HepG2 (cell line): Measurements from ENCODE around the gene SEMA3F.
A peak's percentile ranks its signal among the peaks of the same experiment; 100 is the strongest.

Source experiments
- ELF4 ChIP-seq: sonication (generic); formaldehyde crosslinking; IDR thresholded peaks from 2 replicates; pipeline ENCODE4 v1.5.0; 2020; ENCODE audit warnings: missing genetic modification reagents, mild to moderate bottlenecking, moderate library complexity, borderline replicate concordance
- EP300 ChIP-seq, 3 experiments: sonication (generic) in 1 of 3; formaldehyde crosslinking in 1 of 3; IDR thresholded peaks; 2 replicates each; pipeline versions ENCODE4 v1.5.1 to v1.6.1; 2011 to 2020; ENCODE audit warnings: low read depth in 2 of 3, low read length in 2 of 3, borderline replicate concordance in 1 of 3, improper control_type of control experiment in 1 of 3, mild to moderate bottlenecking in 1 of 3, missing genetic modification reagents in 1 of 3, moderate library complexity in 1 of 3
- FIP1L1 ChIP-seq: fragments of 200-400 bp; formaldehyde crosslinking; IDR thresholded peaks from 2 replicates; pipeline ENCODE4 v1.6.1; 2018; ENCODE audit warnings: low read depth, mild to moderate bottlenecking, low read length, moderate library complexity, borderline replicate concordance; ENCODE audit not compliant: insufficient read depth
- IKZF4 ChIP-seq: sonication (generic); formaldehyde crosslinking; IDR thresholded peaks from 2 replicates; pipeline ENCODE4 v1.5.1; 2020; ENCODE audit warnings: borderline replicate concordance, mild to moderate bottlenecking, low read depth, missing genetic modification reagents; ENCODE audit errors: not compliant biosample characterization
- MAF1 ChIP-seq: sonication (generic); formaldehyde crosslinking; IDR thresholded peaks from 2 replicates; pipeline ENCODE4 v1.5.0; 2020; ENCODE audit warnings: missing genetic modification reagents, borderline replicate concordance
- POLR2A ChIP-seq, 2 experiments: IDR thresholded peaks; 2 replicates each; pipeline ENCODE4 v1.6.1; 2011; ENCODE audit warnings: low read depth in 2 of 2, low read length in 2 of 2, mild to moderate bottlenecking in 1 of 2, moderate library complexity in 1 of 2; ENCODE audit not compliant: insufficient read depth in 1 of 2
- POLR2AphosphoS5 ChIP-seq: IDR thresholded peaks from 2 replicates; pipeline ENCODE4 v1.6.1; 2012; ENCODE audit warnings: low read depth, low read length
- TRIM24 ChIP-seq: sonication (generic); formaldehyde crosslinking; IDR thresholded peaks from 2 replicates; pipeline ENCODE4 v1.8.0; 2022; ENCODE audit warnings: mild to moderate bottlenecking, missing genetic modification reagents
- TF ChIP-seq, protein P1 (sequence below): sonication (generic); formaldehyde crosslinking; IDR thresholded peaks from 2 replicates; pipeline ENCODE4 v1.8.1; 2023; ENCODE audit warnings: mild to moderate bottlenecking, missing genetic modification reagents
- TF ChIP-seq, protein P2 (sequence below): sonication (generic); formaldehyde crosslinking; IDR thresholded peaks from 2 replicates; pipeline ENCODE4 v1.5.0; 2020; ENCODE audit warnings: mild to moderate bottlenecking, missing genetic modification reagents, moderate library complexity
- TF ChIP-seq, protein P3 (sequence below): sonication (generic); formaldehyde crosslinking; IDR thresholded peaks from one replicate; pipeline ENCODE4 v1.5.1; 2020; ENCODE audit warnings: mild to moderate bottlenecking, missing genetic modification reagents; ENCODE audit errors: not compliant biosample characterization
- TF ChIP-seq, protein P4 (sequence below): sonication (generic); formaldehyde crosslinking; IDR thresholded peaks from 2 replicates; pipeline ENCODE4 v1.8.1; 2023; ENCODE audit warnings: missing genetic modification reagents, inconsistent platforms, borderline replicate concordance
- TF ChIP-seq, protein P5 (sequence below): sonication (generic); formaldehyde crosslinking; IDR thresholded peaks from 2 replicates; pipeline ENCODE4 v1.4.0; 2020; ENCODE audit warnings: missing genetic modification reagents
- TF ChIP-seq, protein P6 (sequence below): sonication (generic); formaldehyde crosslinking; IDR thresholded peaks from 2 replicates; pipeline ENCODE4 v1.4.0; 2020; ENCODE audit warnings: missing genetic modification reagents

DNA sequence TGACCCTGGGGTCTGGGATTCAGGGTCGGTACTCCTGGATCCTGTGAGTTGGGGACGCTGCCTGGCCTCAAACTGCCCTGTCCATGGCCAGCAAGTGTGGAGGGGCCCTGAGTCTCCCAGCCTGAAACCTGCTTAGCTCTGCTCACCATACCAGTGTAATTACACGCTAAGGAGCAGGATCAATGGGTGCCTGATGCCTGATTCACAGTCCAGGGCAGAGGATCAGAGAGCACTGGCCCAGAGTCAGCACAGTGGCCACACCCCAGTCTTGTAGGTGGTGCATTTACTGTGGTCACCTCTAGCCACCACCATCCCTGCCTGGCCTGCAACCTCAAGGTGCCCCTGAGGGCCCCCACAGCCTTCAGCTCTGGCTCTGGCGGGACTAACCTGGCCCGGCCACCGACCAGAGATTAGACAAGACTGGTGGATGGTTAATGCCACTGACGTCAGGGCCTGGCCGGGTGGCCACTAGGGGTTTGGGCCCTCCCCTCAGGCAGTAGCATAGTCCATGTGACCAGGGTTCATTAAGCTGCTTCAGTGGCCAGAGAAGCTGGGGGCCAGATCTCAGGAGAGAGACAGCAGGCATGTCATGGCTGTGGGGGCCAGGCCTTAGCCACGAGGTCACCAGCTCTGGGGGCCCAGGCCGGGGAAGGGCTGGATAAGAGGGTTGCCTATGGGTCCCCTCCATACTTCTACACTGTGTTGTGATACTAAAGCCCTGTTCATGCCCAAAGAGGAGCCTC lies 46.6 kb downstream of the SEMA3F start:
- TF ChIP-seq POLR2AphosphoS5 (peak; percentile 79), TRIM24 (CRISPR knock-in tag) (no peak), ELF4 (no peak), POLR2A (IDR thresholded peaks at IDR 0.05; ENCODE audit: insufficient read depth in 1 of 2, low read depth in 2 of 2, low read length in 2 of 2) (peak in 1 of 2 experiments; percentile 69; a peak in 2 of 4 replicates), EP300 (IDR thresholded peaks at IDR 0.05; ENCODE audit: low read depth in 2 of 2, low read length in 2 of 2) (no peak), EP300 (CRISPR knock-in tag; IDR thresholded peaks at IDR 0.05; ENCODE audit: borderline replicate concordance) (no peak), FIP1L1 (no peak), MAF1 (CRISPR knock-in tag) (no peak), IKZF4 (no peak)
- TF ChIP-seq, protein P1, sequence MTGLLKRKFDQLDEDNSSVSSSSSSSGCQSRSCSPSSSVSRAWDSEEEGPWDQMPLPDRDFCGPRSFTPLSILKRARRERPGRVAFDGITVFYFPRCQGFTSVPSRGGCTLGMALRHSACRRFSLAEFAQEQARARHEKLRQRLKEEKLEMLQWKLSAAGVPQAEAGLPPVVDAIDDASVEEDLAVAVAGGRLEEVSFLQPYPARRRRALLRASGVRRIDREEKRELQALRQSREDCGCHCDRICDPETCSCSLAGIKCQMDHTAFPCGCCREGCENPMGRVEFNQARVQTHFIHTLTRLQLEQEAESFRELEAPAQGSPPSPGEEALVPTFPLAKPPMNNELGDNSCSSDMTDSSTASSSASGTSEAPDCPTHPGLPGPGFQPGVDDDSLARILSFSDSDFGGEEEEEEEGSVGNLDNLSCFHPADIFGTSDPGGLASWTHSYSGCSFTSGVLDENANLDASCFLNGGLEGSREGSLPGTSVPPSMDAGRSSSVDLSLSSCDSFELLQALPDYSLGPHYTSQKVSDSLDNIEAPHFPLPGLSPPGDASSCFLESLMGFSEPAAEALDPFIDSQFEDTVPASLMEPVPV, result 0 out of 2 replicates have a peak, but pooled peaks have one; percentile 9
- TF ChIP-seq, protein P2, sequence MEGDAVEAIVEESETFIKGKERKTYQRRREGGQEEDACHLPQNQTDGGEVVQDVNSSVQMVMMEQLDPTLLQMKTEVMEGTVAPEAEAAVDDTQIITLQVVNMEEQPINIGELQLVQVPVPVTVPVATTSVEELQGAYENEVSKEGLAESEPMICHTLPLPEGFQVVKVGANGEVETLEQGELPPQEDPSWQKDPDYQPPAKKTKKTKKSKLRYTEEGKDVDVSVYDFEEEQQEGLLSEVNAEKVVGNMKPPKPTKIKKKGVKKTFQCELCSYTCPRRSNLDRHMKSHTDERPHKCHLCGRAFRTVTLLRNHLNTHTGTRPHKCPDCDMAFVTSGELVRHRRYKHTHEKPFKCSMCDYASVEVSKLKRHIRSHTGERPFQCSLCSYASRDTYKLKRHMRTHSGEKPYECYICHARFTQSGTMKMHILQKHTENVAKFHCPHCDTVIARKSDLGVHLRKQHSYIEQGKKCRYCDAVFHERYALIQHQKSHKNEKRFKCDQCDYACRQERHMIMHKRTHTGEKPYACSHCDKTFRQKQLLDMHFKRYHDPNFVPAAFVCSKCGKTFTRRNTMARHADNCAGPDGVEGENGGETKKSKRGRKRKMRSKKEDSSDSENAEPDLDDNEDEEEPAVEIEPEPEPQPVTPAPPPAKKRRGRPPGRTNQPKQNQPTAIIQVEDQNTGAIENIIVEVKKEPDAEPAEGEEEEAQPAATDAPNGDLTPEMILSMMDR (CRISPR knock-in tag), result peak; percentile 52
- TF ChIP-seq, protein P3, sequence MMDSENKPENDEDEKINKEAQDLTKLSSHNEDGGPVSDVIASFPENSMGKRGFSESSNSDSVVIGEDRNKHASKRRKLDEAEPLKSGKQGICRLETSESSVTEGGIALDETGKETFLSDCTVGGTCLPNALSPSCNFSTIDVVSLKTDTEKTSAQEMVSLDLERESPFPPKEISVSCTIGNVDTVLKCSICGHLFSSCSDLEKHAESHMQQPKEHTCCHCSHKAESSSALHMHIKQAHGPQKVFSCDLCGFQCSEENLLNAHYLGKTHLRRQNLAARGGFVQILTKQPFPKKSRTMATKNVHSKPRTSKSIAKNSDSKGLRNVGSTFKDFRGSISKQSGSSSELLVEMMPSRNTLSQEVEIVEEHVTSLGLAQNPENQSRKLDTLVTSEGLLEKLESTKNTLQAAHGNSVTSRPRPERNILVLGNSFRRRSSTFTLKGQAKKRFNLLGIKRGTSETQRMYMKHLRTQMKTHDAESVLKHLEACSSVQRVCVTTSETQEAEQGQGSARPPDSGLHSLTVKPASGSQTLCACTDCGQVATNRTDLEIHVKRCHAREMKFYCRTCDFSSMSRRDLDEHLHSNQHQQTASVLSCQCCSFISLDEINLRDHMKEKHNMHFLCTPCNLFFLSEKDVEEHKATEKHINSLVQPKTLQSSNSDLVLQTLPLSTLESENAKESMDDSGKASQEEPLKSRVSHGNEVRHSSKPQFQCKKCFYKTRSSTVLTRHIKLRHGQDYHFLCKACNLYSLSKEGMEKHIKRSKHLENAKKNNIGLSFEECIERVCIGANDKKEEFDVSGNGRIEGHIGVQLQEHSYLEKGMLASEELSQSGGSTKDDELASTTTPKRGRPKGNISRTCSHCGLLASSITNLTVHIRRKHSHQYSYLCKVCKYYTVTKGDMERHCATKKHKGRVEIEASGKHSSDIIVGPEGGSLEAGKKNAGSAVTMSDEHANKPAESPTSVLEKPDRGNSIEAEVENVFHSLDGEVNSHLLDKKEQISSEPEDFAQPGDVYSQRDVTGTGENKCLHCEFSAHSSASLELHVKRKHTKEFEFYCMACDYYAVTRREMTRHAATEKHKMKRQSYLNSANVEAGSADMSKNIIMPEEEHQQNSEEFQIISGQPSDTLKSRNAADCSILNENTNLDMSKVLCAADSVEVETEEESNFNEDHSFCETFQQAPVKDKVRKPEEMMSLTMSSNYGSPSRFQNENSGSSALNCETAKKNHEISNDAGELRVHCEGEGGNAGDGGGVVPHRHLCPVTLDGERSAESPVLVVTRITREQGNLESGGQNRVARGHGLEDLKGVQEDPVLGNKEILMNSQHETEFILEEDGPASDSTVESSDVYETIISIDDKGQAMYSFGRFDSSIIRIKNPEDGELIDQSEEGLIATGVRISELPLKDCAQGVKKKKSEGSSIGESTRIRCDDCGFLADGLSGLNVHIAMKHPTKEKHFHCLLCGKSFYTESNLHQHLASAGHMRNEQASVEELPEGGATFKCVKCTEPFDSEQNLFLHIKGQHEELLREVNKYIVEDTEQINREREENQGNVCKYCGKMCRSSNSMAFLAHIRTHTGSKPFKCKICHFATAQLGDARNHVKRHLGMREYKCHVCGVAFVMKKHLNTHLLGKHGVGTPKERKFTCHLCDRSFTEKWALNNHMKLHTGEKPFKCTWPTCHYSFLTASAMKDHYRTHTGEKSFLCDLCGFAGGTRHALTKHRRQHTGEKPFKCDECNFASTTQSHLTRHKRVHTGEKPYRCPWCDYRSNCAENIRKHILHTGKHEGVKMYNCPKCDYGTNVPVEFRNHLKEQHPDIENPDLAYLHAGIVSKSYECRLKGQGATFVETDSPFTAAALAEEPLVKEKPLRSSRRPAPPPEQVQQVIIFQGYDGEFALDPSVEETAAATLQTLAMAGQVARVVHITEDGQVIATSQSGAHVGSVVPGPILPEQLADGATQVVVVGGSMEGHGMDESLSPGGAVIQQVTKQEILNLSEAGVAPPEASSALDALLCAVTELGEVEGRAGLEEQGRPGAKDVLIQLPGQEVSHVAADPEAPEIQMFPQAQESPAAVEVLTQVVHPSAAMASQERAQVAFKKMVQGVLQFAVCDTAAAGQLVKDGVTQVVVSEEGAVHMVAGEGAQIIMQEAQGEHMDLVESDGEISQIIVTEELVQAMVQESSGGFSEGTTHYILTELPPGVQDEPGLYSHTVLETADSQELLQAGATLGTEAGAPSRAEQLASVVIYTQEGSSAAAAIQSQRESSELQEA (CRISPR knock-in tag), result no peak
- TF ChIP-seq, protein P4, sequence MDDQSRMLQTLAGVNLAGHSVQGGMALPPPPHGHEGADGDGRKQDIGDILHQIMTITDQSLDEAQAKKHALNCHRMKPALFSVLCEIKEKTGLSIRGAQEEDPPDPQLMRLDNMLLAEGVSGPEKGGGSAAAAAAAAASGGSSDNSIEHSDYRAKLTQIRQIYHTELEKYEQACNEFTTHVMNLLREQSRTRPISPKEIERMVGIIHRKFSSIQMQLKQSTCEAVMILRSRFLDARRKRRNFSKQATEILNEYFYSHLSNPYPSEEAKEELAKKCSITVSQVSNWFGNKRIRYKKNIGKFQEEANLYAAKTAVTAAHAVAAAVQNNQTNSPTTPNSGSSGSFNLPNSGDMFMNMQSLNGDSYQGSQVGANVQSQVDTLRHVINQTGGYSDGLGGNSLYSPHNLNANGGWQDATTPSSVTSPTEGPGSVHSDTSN, result no peak
- TF ChIP-seq, protein P5, sequence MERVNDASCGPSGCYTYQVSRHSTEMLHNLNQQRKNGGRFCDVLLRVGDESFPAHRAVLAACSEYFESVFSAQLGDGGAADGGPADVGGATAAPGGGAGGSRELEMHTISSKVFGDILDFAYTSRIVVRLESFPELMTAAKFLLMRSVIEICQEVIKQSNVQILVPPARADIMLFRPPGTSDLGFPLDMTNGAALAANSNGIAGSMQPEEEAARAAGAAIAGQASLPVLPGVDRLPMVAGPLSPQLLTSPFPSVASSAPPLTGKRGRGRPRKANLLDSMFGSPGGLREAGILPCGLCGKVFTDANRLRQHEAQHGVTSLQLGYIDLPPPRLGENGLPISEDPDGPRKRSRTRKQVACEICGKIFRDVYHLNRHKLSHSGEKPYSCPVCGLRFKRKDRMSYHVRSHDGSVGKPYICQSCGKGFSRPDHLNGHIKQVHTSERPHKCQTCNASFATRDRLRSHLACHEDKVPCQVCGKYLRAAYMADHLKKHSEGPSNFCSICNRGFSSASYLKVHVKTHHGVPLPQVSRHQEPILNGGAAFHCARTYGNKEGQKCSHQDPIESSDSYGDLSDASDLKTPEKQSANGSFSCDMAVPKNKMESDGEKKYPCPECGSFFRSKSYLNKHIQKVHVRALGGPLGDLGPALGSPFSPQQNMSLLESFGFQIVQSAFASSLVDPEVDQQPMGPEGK (CRISPR knock-in tag), result peak; percentile 88
- TF ChIP-seq, protein P6, sequence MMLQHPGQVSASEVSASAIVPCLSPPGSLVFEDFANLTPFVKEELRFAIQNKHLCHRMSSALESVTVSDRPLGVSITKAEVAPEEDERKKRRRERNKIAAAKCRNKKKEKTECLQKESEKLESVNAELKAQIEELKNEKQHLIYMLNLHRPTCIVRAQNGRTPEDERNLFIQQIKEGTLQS (CRISPR knock-in tag), result no peak
